OCI-LY1 (cell line): ENCODE results near the gene OLFM1.

Source experiments
- H2AFZ ChIP-seq: fragments of 200-600 bp; sonication (generic), shearing (Covaris generic); 2 replicates; pipeline ENCODE4 v1.6.0; 2014; ENCODE audit warnings: antibody characterized with exemption, mild to moderate bottlenecking, low read length
- H3F3A ChIP-seq: fragments of 200-600 bp; sonication (generic), shearing (Covaris generic); 2 replicates; pipeline ENCODE4 v1.6.0; 2014; ENCODE audit warnings: mild to moderate bottlenecking, antibody characterized with exemption, low read length, moderate library complexity; ENCODE audit not compliant: insufficient read depth
- H3K27ac ChIP-seq: fragments of 200-600 bp; sonication (generic); 2 replicates; pipeline ENCODE4 v1.5.1; 2014; ENCODE audit warnings: low read length, mixed run types, mild to moderate bottlenecking, low read depth; ENCODE audit not compliant: poor library complexity, severe bottlenecking
- H3K27me3 ChIP-seq: fragments of 200-600 bp; sonication (generic); 2 replicates; pipeline ENCODE4 v1.6.0; 2014; ENCODE audit warnings: antibody characterized with exemption, mild to moderate bottlenecking, low read length, moderate library complexity; ENCODE audit not compliant: insufficient read depth
- H3K36me3 ChIP-seq: fragments of 200-600 bp; sonication (generic); 2 replicates; pipeline ENCODE4 v1.6.1; 2014; ENCODE audit warnings: mild to moderate bottlenecking, antibody characterized with exemption, low read length, moderate library complexity, mixed read lengths; ENCODE audit not compliant: insufficient read depth
- H3K4me1 ChIP-seq: fragments of 200-600 bp; sonication (generic); 2 replicates; pipeline ENCODE4 v1.5.1; 2014; ENCODE audit warnings: mild to moderate bottlenecking, low read length, moderate library complexity; ENCODE audit not compliant: insufficient read depth, severe bottlenecking
- H3K4me2 ChIP-seq: fragments of 200-600 bp; sonication (generic), shearing (Covaris generic); 2 replicates; pipeline ENCODE4 v1.6.1; 2014; ENCODE audit warnings: low read length
- H3K4me3 ChIP-seq: fragments of 200-600 bp; sonication (generic); 2 replicates; pipeline ENCODE4 v1.5.1; 2014; ENCODE audit warnings: low read length, low read depth, mild to moderate bottlenecking, mixed read lengths; ENCODE audit not compliant: poor library complexity, severe bottlenecking
- H3K79me2 ChIP-seq: fragments of 200-600 bp; shearing (Covaris generic); 2 replicates; pipeline ENCODE4 v1.6.1; 2016; ENCODE audit warnings: mixed run types, low read length, mixed read lengths; ENCODE audit not compliant: insufficient read depth
- H3K9ac ChIP-seq: fragments of 200-600 bp; sonication (generic), shearing (Covaris generic); 2 replicates; pipeline ENCODE4 v1.6.1; 2014; ENCODE audit warnings: mild to moderate bottlenecking, low read length, mixed read lengths
- H3K9me2 ChIP-seq: fragments of 200-600 bp; sonication (generic), shearing (Covaris generic); 2 replicates; pipeline ENCODE4 v1.6.1; 2014; ENCODE audit warnings: low read depth, mild to moderate bottlenecking, low read length, mixed read lengths
- H3K9me3 ChIP-seq: fragments of 200-600 bp; shearing (Covaris generic); 2 replicates; pipeline ENCODE4 v1.6.1; 2014; ENCODE audit warnings: low read length, mixed read lengths
- H4K20me1 ChIP-seq: fragments of 200-600 bp; sonication (generic), shearing (Covaris generic); 2 replicates; pipeline ENCODE4 v1.6.0; 2016; ENCODE audit warnings: mild to moderate bottlenecking, low read length; ENCODE audit not compliant: insufficient read depth
- EZH2 ChIP-seq: fragments of 200-600 bp; sonication (generic), shearing (Covaris generic); IDR thresholded peaks from 2 replicates; pipeline ENCODE4 v1.8.0; 2017; ENCODE audit warnings: borderline replicate concordance, mixed run types, mild to moderate bottlenecking, antibody characterized with exemption, low read length, moderate library complexity, mixed read lengths
- TF ChIP-seq, protein P1 (sequence below): fragments of 200-600 bp; sonication (generic), shearing (Covaris generic); IDR thresholded peaks from 2 replicates; pipeline ENCODE4 v1.5.1; 2017; ENCODE audit warnings: mild to moderate bottlenecking, antibody characterized with exemption, low read length, moderate library complexity, mixed read lengths

OLFM1 gene

DNA sequence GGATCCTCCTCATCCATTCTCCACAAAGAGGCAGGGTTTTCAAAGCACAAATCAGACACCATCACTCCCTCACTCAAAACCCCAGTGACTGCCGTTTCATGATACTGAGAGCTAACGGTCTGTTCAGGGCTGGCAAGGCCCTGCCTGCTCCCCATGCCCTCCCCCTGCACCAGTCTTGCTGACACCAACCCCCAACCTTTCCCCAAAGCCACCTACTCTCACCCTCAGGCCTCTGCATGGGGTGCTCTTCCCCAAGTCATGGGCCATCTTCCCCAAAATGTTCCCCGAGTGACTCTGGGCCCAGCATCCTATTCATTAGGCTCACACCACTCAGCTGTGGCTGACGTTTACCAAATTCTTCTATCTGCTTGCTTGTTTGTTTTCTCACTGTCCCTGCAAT lies 21.7 kb upstream of the OLFM1 start:
- Histone ChIP-seq H3K9ac (no peak overlapping the region), H3K79me2 (no peaks in the 10 kb centered on the region), H2AFZ (no peak overlapping the region), H4K20me1 (no peaks in the 10 kb centered on the region), H3F3A (no peaks in the 10 kb centered on the region), H3K4me3 (no peak overlapping the region), H3K27ac (no peak overlapping the region), H3K9me2 (no peaks in the 10 kb centered on the region), H3K36me3 (no peaks in the 10 kb centered on the region), H3K4me2 (no peak overlapping the region), H3K27me3 (no peaks in the 10 kb centered on the region; the same call in 1 of the 2 replicates), H3K4me1 (no peaks in the 10 kb centered on the region), H3K9me3 (no peaks in the 10 kb centered on the region)
- TF ChIP-seq, protein P1, sequence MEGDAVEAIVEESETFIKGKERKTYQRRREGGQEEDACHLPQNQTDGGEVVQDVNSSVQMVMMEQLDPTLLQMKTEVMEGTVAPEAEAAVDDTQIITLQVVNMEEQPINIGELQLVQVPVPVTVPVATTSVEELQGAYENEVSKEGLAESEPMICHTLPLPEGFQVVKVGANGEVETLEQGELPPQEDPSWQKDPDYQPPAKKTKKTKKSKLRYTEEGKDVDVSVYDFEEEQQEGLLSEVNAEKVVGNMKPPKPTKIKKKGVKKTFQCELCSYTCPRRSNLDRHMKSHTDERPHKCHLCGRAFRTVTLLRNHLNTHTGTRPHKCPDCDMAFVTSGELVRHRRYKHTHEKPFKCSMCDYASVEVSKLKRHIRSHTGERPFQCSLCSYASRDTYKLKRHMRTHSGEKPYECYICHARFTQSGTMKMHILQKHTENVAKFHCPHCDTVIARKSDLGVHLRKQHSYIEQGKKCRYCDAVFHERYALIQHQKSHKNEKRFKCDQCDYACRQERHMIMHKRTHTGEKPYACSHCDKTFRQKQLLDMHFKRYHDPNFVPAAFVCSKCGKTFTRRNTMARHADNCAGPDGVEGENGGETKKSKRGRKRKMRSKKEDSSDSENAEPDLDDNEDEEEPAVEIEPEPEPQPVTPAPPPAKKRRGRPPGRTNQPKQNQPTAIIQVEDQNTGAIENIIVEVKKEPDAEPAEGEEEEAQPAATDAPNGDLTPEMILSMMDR, result no peak
- TF ChIP-seq EZH2, result no peak

DNA sequence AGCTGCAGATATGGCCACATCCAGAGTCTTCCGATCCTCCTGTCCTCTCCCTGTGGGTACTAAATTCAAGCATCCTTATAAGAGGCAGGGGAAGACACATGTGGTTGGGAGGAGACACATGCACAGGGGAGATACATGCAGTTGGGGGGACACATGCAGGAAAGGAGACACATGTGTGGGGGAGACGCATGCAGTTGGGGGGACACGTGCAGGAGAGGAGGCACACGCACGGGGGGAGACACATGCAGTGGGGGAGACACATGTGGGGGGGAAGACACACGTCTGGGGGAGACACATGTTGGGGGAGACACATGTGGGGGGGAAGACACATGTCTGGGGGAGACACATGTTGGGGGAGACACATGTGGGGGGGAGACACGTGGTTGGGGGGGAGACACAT lies 21.2 kb upstream of the OLFM1 start:
- no peak for TF ChIP-seq EZH2
- TF ChIP-seq, protein P1, result no peak

DNA sequence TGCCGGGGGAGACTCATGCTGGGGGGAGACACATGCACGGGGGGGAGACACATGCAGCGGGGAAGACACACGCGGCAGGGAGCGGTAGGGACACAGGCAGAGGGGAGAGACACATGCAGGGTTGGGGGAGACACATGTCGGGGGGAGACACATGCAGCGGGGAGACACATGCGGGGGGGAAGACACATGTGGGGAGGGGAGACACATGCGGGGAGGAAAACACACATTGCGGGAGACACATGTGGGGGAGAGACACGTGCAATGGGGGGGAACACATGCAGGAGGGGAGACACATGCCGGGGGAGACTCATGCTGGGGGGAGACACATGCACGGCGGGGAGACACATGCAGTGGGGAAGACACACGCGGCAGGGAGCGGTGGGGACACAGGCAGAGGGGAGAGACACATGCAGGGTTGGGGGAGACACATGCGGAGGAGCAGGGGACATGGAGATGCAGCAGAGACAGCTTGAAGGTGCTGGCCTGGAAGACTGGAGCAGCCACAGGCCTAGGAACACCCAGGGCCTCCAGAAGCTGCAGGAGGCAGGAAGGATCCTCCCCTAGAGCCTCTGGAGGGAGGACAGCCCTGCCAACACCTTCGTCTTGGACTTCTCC lies 20.3 kb upstream of the OLFM1 start:
- H3K27me3 ChIP-seq, result no peaks in the 10 kb centered on the region; the same call in 1 of the 2 replicates
- H3K4me2 ChIP-seq, result no peak overlapping the region
- TF ChIP-seq, protein P1, result no peak
- no peak for TF ChIP-seq EZH2
- H4K20me1 ChIP-seq, result no peaks in the 10 kb centered on the region
- no peak overlapping the region for H3K27ac ChIP-seq
- H3K4me3 ChIP-seq, result no peak overlapping the region
- no peaks in the 10 kb centered on the region for H3K9me2 ChIP-seq
- no peak overlapping the region for H2AFZ ChIP-seq
- H3K9ac ChIP-seq, result no peak overlapping the region
- H3F3A ChIP-seq, result no peaks in the 10 kb centered on the region
- no peaks in the 10 kb centered on the region for H3K79me2 ChIP-seq
- H3K9me3 ChIP-seq, result no peaks in the 10 kb centered on the region
- H3K4me1 ChIP-seq, result no peaks in the 10 kb centered on the region
- no peaks in the 10 kb centered on the region for H3K36me3 ChIP-seq

More for the DNA sequence above, 21.2 kb upstream of the OLFM1 start:
- H3K4me2 ChIP-seq, result no peak overlapping the region
- H3K36me3 ChIP-seq, result no peaks in the 10 kb centered on the region
- H3K9me3 ChIP-seq, result no peaks in the 10 kb centered on the region
- no peaks in the 10 kb centered on the region for H3K9me2 ChIP-seq
- no peak overlapping the region for H3K4me3 ChIP-seq
- H2AFZ ChIP-seq, result no peak overlapping the region
- no peaks in the 10 kb centered on the region for H3K4me1 ChIP-seq
- no peaks in the 10 kb centered on the region for H3F3A ChIP-seq
- no peak overlapping the region for H3K27ac ChIP-seq
- no peaks in the 10 kb centered on the region for H3K79me2 ChIP-seq
- no peaks in the 10 kb centered on the region for H4K20me1 ChIP-seq
- no peaks in the 10 kb centered on the region; the same call in 1 of the 2 replicates for H3K27me3 ChIP-seq
- H3K9ac ChIP-seq, result no peak overlapping the region
